HG03097 (cell line): ENCODE data around the gene CR2.
"Not testable (repeated sequence)": the region's sequence is repeated elsewhere in the genome, so short reads cannot be mapped to it uniquely, and the experiment has no call there.

ENCODE experiments used
- ATAC-seq: cut with Tn5 transposase; IDR thresholded peaks from one replicate; pipeline ENCODE4 v1.9.1; 2021; ENCODE audit not compliant: unreplicated experiment, low FRiP score

Gene CR2

GRCh38 chr1:207440626-207441025, 13.5 kb upstream of the CR2 start:
- ATAC-seq = no peak

DNA sequence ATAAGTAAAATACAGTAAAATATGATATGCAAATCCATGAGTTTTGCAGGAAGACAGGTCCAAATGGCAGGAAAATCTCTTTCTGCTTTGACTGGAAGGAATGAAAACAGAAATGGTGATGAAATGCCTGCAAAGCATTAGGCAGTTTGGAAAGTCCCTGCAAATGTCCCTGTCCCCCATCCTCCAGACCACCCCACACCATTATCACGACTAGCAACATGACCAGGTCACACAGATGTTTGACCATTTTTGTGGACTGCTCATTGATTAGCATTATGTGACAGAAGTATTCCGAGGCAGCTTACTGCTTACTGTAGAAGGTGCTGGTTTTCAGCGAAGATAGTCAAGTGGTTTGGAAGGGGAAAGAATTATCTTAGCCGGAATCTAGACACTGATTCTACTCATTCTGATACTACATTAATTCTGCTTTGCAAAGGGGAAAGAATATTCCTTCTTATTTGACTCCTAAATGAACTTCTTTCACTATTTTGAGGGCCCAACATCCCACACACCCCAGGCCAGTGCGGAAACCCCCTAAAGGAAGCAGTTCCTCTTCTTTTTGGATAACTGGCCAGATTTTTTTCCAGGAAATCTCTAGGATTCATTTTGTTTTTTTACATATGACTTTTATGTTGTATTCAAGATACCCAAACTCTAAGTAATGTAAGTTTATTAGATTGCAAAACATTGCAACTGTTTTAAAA, 9.5 kb upstream of the CR2 start:
- ATAC-seq = no peak

DNA sequence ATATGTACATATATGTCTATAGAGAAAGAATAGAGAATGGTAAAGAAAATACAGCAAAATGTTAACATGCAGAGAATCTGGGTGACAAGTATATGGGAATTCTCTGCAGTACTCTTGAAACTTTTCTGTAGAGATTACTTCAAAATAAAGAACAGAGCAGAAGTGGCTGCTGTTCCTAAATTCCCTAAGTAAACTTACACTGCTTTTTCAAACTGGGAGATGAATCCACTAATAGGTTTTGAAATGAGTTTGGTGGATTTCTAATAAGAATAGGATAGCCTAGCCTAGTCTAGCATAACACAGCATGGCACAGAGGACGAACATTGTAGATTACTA, 450 bp upstream of the CR2 start:
- peak; percentile 12 for ATAC-seq

- no peak for ATAC-seq
Observed at GRCh38 chr1:207455183-207455754, 1.1 kb downstream of the CR2 start.

DNA sequence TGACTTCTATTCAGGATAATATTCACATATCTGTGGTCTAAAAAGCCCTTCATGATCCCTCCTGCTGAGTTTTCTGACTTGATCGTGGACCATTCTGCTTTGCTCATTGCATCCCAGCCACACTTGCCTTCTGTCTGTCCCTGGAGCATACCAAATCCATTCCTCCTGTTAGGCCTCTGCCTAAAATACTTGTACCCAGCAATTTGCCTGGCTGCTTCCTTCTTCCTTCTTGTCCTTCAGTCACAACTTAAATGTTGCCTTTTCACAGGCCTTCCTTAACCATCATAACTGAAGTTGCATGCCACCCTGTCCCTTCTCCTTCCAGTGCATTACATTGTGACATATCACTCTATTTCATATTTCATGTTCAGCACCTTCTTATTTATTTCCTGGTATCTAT, 4.3 kb downstream of the CR2 start:
- no peak for ATAC-seq

DNA sequence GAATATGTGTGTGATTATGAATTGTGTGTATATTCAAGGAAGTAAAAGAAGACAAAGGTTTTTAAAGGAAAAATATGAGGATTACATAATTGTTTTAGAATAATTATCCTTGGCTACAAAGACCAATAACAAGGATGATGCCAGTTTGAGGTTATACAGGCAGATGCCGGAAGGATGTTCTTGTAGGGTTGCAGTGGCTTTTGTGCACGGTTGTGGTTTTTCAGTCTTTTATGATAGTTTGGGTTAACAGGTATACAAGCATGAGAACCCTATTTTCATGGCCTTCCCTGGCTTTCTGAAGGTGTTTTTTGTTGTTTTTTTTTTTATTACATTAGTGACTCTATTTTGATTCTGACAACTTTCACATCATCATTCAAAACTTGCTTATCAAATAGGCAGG, 4.9 kb downstream of the CR2 start:
- ATAC-seq = no peak

- ATAC-seq = no peak
Observed at GRCh38 chr1:207461649-207462048, 7.5 kb downstream of the CR2 start.

- ATAC-seq = no peak
Observed at GRCh38 chr1:207462535-207462934, 8.4 kb downstream of the CR2 start.

DNA sequence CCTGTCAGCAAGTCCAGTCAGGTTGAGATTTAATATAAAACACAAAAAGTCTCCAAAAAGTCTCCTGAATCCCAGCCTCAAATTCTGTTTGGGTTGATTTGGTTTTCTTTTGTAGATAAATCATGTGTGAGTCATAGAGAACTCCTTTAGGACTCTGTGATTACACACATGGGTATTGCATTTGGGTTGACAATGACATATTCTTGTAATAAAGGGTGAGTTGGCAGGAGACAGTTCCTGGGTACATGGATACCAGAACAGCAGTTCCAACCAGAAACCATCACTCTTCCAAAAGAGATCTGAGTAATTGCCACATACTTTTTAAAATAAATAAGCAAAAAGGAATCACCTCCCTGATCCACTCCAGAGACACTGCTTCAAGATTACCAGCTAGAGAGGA, 8.9 kb downstream of the CR2 start:
- no peak for ATAC-seq

DNA sequence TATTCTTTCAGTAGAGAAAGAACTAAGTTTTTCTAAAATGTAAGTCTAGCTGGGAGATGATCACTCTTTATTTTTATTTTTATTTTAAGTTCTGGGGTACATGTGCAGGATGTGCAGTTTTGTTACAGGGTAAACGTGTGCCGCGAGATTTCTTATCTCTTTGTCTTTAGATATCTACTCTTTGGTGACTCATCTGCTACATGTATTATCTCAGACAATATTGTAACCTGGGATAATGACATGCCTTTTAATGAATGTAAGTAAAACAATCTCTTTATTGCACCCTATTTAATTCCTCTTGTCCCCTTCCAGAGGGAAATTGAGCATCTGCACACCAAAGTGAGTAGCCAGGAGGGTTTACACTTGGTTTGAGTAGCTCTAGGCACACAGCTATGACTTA, 9.4 kb downstream of the CR2 start:
- no peak for ATAC-seq

DNA sequence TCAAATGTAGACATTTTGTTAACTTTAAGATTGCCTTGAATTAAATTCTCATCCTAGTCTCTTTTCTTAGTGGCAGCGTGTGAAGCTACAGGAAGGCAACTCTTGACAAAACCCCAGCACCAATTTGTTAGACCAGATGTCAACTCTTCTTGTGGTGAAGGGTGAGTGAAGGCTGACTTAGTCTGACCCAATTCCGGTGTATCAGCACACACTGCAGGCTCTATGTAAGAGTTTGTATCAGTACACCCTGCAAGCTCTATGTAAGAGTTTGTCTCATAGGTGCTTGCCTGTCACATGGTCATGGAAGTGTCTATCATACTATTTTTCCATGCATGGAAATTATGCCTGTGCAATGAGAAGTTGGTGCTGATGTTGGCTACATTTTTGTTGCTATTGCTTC, 16.8 kb downstream of the CR2 start:
- ATAC-seq = no peak

DNA sequence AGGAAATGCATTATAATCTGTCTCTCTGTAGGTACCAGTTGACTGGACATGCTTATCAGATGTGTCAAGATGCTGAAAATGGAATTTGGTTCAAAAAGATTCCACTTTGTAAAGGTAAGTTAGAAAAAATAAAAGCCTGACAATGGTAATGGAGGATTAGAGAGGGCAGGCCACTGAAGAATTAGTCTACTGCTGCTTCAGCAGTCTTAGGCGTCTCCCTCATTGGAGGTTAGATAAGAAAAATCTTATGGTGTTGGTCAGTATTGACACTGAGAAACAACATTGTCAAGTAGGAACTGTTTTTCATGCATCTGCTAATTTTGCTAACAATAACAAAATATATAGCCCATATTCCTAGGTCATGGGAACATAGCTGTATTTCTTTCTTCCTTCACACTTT, 20.1 kb downstream of the CR2 start:
- no peak for ATAC-seq

GRCh38 chr1:207486198-207486597, 32.1 kb downstream of the CR2 start:
- no peak for ATAC-seq

- ATAC-seq = no peak
Observed at GRCh38 chr1:207487636-207488035, 33.5 kb downstream of the CR2 start.

DNA sequence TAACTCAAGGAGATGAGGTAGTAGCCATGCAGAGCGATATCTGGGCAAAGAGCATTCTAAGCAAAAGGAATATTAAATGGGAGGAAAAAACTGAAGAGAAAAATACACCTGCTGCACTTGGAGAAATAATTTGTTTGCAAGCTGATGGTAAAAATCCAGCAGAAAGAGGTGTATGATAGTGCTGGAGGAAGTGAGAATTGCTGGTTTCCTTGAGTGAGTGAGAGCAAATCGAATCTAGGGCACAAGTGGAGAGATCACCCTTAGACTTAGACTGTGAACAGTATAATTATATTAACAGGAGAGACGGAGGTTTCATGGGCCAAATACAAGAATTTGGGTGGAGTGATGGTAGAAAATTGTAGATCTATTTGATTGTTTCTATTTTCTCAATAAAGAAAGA, 39.1 kb downstream of the CR2 start:
- no peak for ATAC-seq

DNA sequence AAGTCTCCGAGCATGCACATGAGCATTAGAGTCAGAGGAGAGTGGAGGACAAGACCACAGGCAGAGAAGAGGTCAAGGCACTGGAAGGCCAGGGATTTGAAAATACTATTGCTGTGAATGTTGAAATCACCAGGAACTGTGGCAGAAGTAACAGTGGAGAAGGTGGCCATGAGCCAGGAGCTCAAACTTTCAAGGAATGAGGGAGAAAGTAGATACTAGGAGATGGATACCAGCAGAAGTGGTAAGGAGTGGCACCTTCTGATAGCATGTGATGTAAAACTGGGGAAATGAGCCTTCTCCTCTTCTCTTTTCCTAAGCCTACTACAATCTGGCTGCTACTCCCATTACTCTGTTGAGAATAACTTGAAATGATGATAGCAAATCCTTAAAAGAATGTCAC, 40.0 kb downstream of the CR2 start:
- no peak for ATAC-seq

DNA sequence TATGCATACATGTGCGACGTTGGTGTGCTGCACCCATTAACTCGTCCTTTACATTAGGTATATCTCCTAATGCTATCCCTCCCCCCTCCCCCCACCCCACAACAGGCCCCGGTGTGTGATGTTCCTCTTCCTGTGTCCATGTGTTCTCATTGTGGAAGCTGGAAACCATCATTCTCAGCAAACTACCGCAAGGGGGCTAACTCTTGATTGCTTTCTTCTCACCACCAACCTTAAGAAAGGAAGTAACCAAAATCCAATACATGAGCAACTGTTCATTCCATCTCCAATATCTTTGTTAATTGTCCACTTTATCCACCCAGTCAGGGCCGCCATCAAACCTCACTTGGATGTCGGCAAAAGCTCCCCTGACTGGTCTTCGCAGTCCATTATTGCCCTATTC, 41.2 kb downstream of the CR2 start:
- not testable (repeated sequence) for ATAC-seq

DNA sequence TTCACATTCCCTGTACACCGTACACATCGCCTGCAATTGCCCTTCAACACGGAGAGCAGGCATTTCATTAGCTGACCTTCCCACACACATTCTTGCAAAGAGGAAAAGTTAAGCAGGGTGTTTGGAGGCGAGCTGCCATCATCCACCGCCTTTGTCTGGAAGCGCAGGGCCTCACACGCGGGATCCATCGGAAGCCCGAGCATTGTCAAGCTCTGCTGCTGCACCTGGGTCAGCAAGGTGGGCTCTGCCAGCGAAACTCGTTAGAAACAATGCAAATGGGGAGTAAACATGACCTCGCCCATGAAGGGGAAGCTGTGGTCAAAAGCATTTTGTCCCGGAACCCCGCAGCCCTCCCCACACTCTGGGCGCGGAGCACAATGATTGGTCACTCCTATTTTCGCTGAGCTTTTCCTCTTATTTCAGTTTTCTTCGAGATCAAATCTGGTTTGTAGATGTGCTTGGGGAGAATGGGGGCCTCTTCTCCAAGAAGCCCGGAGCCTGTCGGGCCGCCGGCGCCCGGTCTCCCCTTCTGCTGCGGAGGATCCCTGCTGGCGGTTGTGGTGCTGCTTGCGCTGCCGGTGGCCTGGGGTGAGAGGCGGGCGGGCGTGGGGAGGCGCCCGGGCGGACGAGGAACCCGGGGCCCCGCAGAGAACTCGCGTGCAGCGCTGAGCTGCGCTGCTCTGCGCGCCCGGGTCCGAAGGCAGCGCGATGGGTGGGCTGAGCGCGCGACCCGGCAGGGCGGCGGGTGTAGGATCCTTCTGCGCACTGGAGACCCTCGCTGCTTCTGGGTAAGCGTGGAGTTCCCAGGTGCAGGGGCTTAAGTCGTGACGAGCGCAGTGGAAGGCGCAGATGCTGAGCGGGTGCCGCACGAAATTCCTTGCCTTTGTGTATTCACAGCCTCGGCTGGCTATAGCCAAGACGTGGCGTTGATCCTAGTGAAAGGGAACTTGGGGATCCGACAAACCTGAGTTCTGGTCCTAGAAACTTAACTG, 42.0 kb downstream of the CR2 start, which contains the start of gene CR1:
TSS of gene CR1 (plus strand) at position 357 of the 992 bp plus-strand sequence. CDS start at position 468, 111 bp downstream.
- ATAC-seq = no peak

GRCh38 chr1:207497941-207498340, 43.8 kb downstream of the CR2 start:
- no peak for ATAC-seq

DNA sequence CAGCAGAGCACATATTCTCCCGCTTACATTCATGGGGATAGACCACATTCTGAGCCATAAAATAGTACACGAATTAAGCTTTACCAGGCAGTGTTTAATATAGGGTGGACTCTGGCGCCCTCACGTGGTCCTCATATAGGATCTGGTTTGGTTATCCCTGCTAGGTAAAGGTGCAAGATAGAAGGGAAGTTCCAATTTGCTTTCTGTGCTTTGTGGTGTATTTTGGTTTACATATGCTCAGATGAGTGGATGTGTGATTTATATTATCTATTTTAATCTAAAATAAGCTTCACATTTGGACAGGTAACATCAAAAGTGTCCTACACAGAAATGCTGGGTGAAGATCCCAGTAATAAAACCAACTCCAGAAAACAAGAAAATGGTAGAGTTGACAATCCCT, 45.4 kb downstream of the CR2 start:
- no peak for ATAC-seq

DNA sequence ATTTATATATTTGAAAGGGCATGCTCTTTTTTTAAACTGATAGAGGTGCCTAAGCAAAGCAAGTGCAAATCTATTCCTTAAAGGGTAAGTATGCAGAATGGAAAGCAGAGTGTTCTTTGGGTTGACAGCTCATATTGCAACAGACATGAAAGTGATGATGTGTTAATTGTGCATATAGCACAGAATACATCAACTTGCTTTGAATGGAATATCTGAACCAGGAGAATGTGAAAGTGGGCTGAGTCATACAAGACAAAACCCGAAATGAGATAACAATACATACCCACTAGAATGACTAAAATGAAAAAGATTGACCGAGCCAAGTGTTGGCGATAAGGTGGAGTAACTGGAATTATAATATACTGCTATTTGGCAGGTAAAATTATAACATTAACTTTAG, 46.2 kb downstream of the CR2 start:
- ATAC-seq = no peak

DNA sequence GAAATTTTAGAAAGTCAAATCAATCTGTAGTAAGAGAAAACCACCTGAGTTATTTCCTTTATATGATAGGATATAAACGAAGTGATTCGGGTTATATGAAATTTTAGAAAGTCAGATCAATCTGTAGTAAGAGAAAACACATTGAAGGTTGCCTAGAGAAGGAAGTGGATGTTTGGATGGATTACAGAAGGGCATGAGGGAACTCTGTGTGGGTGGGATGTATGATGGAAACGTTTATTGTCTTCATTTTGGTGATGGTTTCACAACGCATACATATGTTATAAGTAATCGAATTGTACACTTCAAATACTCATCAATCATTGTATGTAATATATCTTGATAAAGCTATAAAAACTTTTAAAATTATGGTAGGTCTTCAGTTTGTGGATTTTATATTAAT, 46.9 kb downstream of the CR2 start:
- ATAC-seq = no peak
